ENCODE data around the gene RHOBTB1. TPM values are rescaled to one million over a fixed set of nuclear protein-coding genes. Genes with fewer than 3 reads are reported as not detected.
"Not testable (repeated sequence)": the region's sequence is repeated elsewhere in the genome, so short reads cannot be mapped to it uniquely, and the experiment has no call there.

Gene RHOBTB1
- total RNA-seq, 2 donors from 2014 or later: 4.3 to 7.6 TPM

DNA sequence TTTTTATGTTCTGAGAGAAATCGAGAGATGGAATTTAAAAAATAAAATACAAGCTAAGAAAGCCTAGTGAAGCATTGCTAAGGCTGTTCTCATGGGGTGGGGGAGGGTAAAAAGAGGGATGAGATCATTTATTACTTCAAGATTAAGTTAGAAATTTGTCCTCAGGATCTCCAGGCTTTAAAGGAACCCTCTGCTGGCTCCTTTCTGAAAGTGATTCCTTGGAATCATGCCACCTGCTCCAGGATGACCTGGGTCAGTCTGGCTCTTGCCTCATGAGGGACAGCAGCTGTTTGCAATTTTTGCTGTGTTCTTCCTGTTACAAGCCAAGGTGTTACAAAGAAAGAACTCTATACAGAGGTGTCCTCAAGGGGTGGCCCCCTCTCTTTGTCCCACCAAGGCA is 95.9 kb downstream of the RHOBTB1 start:
- DNase-seq (no peak), ATAC-seq (no peak)
- intact Hi-C loops (cut with DNase I, micrococcal nuclease): no loop called here

DNA sequence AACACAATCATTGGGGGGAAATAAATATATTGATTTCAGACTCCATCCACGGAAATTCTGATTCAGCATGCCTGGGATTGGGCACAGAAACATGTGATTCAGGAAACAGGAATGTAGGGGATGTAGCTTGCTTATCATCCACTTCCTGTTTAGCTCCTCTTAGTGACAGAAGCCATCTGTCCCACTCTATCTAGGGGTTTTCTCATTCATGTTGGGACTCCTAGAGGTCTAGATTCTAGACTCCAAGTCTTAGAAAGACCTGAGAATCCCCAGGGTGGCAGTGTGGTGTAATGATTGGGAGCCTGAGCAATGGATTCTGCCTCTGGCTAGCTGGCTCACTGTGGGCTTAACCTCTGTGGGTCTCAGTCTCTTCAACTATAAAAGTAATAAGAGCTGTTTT is 97.8 kb downstream of the RHOBTB1 start:
- ATAC-seq (no peak), DNase-seq (no peak)
- intact Hi-C loops (cut with DNase I, micrococcal nuclease): no loop called here

- no peak for ATAC-seq
- intact Hi-C loops (cut with DNase I, micrococcal nuclease): no loop called here
- no peak for DNase-seq
These were observed 98.9 kb downstream of the RHOBTB1 start for GRCh38 chr10:60845038-60845437.

DNA sequence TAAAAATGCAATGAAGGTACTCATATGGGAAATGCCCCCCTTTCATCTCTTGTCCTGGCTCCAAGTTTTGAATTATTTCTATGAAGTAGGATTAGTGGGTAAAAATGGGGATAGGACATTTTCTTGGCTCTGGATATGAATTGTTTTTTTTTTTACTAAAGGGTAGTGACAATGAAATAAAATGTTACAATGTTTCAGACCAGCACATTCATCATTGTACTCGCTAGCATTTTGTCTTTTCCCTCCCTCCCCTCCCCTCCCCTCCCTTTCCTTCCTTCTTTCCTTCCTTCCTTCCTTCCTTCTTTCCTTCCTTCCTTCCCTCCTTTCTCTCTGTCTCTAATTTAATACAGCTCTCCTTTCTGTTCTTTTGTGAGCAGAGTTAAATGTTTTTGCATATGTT is 101.3 kb downstream of the RHOBTB1 start:
- DNase-seq (no peak), ATAC-seq (no peak)
- intact Hi-C loops (cut with DNase I, micrococcal nuclease): no loop called here

DNA sequence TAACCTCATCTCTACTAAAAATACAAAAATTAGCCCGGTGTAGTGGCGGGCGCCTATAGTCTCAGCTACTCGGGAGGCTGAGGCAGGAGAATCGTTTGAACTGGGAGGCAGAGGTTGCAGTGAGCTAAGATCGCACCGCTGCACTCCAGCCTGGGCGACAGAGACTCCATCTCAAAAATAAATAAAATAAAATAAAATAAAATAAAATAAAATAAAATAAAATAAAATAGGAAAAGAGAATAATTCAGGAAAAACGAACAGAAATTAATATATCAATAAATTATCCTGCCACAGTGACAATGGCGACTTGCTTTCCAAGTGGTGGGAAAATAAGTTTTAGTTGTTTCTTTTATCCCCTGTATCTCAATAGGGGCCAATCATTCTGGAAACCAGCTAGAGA is 102.8 kb downstream of the RHOBTB1 start:
- ATAC-seq; DNase-seq; intact Hi-C loops (cut with DNase I, micrococcal nuclease): not testable (repeated sequence)

- ATAC-seq (no peak), DNase-seq (no peak)
- intact Hi-C loops (cut with DNase I, micrococcal nuclease): no loop called here
These were observed 108.9 kb downstream of the RHOBTB1 start for GRCh38 chr10:60835049-60835448.

- intact Hi-C loops (cut with DNase I, micrococcal nuclease): no loop called here
These were observed 109.6 kb downstream of the RHOBTB1 start for GRCh38 chr10:60834401-60834800.

DNA sequence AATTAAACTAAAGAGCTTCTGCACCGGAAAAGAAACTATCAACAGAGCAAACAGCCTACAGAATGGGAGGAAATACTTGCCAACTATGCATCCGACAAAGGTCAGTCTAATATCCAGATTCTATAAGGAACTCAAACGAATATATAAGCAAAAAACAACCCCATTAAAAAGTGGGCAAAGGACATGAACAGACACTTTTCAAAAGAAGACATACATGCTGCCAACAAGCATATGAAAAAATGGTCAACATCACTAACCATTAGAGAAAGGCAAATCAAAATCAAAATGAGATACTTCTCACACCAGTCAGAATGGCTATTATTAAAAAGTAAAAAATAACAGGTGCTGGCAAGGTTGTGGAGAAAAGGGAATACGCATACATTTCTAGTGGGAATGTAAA is 111.8 kb downstream of the RHOBTB1 start:
- intact Hi-C loops (cut with DNase I, micrococcal nuclease); DNase-seq; ATAC-seq: not testable (repeated sequence)

More at GRCh38 chr10:60834401-60834800, 109.6 kb downstream of the RHOBTB1 start:
- ATAC-seq: no peak
- DNase-seq: no peak

GRCh38 chr10:60828489-60828852 is 115.5 kb downstream of the RHOBTB1 start:
- no peak for ATAC-seq
- intact Hi-C loops (cut with DNase I, micrococcal nuclease): loop anchor here in 1 of 2 donors (10.0 kb wide), 1 partner anchor 316 kb away; no protein-coding TSS in a partner anchor

GRCh38 chr10:60827791-60828488 is 116.0 kb downstream of the RHOBTB1 start:
- DNase-seq (no peak), ATAC-seq (no peak)
- intact Hi-C loops (cut with DNase I, micrococcal nuclease): loop anchor here in 1 of 2 donors (10.0 kb wide), 1 partner anchor 317 kb away; no protein-coding TSS in a partner anchor

More at GRCh38 chr10:60828489-60828852, 115.5 kb downstream of the RHOBTB1 start:
- no peak for DNase-seq

DNA sequence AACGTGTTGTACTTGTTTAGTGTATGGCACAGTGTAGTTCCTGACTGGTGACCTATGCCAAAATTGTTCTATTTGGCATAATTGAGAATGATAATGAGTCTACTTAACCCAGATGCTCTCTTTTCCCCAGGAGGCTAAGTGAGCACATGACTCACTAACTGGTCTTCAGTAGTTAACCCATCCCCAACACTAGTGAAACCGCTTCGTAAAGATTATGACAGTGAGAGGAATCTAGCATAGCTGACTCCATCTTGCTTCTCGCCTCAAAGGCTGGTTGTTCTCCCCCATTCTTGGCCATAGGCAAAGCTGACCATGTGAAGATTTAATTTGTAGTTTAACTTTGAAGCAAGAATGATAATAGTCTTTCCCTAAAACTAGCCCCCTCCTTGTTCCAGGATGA is 118.5 kb downstream of the RHOBTB1 start:
- no peak for ATAC-seq
- DNase-seq: no peak
- intact Hi-C loops (cut with DNase I, micrococcal nuclease): loop anchor here in 1 of 2 donors (10.0 kb wide), 1 partner anchor 319 kb away; no protein-coding TSS in a partner anchor

DNA sequence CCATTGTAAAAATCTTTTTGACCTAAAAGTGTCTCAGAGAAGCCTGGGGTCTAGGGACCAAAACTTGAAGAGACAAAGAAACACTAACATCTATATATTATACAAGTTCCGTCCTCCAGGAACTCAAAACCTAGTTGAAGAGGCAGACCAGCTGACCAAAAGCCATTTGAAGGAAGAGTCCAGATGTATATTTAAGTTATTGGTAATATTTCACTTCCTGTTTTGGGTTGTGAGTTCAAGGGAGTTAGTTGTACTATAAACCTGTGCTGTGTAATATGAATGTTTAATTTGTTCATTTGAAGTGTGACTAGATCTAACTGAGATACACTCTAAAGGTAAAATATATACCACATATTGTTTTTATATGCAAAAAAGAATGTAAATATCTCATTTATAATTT is 120.7 kb downstream of the RHOBTB1 start:
- DNase-seq (no peak), ATAC-seq (no peak)
- intact Hi-C loops (cut with DNase I, micrococcal nuclease): loop anchor here in 1 of 2 donors (10.0 kb wide), 1 partner anchor 321 kb away; no protein-coding TSS in a partner anchor

DNA sequence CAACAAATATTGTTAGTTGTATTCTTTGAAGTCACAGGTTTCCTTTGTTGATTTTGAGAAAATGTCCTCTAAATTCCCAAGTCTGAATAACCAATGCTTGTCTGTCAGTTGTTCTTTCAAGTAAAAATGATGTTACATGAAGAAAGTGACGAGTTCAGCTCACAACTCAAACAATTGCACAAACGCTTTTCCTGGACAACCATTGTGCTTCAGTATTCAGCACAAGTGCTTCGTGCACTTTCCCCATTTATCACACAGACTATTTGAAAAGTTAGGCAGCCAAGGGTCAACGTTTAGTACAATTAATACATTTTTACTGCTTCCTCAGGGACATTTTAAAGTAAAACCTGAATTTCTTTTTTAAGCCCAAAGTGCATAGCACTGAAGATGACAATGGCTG is 121.2 kb downstream of the RHOBTB1 start:
- intact Hi-C loops (cut with DNase I, micrococcal nuclease): loop anchor here in 1 of 2 donors (10.0 kb wide), 1 partner anchor 322 kb away; no protein-coding TSS in a partner anchor
- DNase-seq: no peak
- ATAC-seq: no peak

- DNase-seq: no peak
- ATAC-seq: no peak
- intact Hi-C loops (cut with DNase I, micrococcal nuclease): loop anchor here in 1 of 2 donors (10.0 kb wide), 1 partner anchor 323 kb away; no protein-coding TSS in a partner anchor
These were observed 122.3 kb downstream of the RHOBTB1 start for GRCh38 chr10:60821656-60822055.

GRCh38 chr10:60820093-60820754 is 123.8 kb downstream of the RHOBTB1 start:
- DNase-seq (no peak), ATAC-seq (no peak)
- intact Hi-C loops (cut with DNase I, micrococcal nuclease): loop anchor here in 1 of 2 donors (10.0 kb wide), 1 partner anchor 325 kb away; no protein-coding TSS in a partner anchor

Other genes starting within 250 kb of the RHOBTB1 start
- 10 to 100 TPM in 1 of 2 donors, 1 to 10 TPM in 1; 5.9 to 12.9 TPM for gene CDK1, start 165.7 kb downstream of the RHOBTB1 start, total RNA-seq